ENCODE results near the gene ZNF554.

- TF ChIP-seq CTCF (conservative IDR thresholded peaks at IDR 0.05; ENCODE audit: low read length), result no peak
- no peak for TF ChIP-seq EZH2phosphoT487 (IDR thresholded peaks at IDR 0.05; ENCODE audit: borderline replicate concordance)
Observed at GRCh38 chr19:2797280-2797679, 22.4 kb upstream of the ZNF554 start.
